LNCaP clone FGC (cell line): ENCODE results near the gene DGKD.

ENCODE experiments used
- DNase-seq: peaks from one replicate; pipeline ENCODE4 v3.0.0-alpha.2; 2011; ENCODE audit warnings: low read depth
- H3K4me3 ChIP-seq: 2 replicates; pipeline ENCODE4 v1.5.1; 2011; ENCODE audit warnings: mild to moderate bottlenecking, low read depth, low read length, control low read depth
- TF ChIP-seq, protein P1 (sequence below): IDR thresholded peaks from 2 replicates; pipeline ENCODE4 v1.5.1; 2012; ENCODE audit warnings: mild to moderate bottlenecking; ENCODE audit not compliant: control insufficient read depth, insufficient read depth; ENCODE audit errors: extremely low read depth

DGKD gene

DNA sequence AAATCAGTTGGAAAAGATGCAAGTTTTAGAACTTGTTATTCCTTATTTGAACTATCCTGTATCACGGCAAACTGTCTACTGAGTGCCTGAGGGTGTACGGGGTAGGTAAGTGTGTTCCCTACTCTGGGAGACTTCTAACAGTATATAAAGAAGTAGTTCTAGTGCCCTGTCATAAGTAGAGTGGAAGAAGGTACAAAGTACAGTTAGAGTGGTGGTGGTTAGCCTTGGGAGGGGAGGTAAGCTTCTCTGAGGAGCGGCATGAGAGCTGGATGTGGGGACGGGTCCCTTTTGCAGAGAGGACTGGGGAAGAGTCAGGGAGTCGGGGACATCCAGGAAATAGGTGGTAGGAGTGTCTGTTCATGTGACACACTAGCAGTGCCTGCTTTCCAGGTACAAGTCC lies 48.5 kb downstream of the DGKD start:
- DNase-seq: no peak
- TF ChIP-seq, protein P1, sequence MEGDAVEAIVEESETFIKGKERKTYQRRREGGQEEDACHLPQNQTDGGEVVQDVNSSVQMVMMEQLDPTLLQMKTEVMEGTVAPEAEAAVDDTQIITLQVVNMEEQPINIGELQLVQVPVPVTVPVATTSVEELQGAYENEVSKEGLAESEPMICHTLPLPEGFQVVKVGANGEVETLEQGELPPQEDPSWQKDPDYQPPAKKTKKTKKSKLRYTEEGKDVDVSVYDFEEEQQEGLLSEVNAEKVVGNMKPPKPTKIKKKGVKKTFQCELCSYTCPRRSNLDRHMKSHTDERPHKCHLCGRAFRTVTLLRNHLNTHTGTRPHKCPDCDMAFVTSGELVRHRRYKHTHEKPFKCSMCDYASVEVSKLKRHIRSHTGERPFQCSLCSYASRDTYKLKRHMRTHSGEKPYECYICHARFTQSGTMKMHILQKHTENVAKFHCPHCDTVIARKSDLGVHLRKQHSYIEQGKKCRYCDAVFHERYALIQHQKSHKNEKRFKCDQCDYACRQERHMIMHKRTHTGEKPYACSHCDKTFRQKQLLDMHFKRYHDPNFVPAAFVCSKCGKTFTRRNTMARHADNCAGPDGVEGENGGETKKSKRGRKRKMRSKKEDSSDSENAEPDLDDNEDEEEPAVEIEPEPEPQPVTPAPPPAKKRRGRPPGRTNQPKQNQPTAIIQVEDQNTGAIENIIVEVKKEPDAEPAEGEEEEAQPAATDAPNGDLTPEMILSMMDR: no peak
- no peak overlapping the region for H3K4me3 ChIP-seq

GRCh38 chr2:233404222-233404621 lies 49.9 kb downstream of the DGKD start:
- H3K4me3 ChIP-seq: no peak overlapping the region
- DNase-seq: no peak
- TF ChIP-seq, protein P1: peak; percentile 54

DNA sequence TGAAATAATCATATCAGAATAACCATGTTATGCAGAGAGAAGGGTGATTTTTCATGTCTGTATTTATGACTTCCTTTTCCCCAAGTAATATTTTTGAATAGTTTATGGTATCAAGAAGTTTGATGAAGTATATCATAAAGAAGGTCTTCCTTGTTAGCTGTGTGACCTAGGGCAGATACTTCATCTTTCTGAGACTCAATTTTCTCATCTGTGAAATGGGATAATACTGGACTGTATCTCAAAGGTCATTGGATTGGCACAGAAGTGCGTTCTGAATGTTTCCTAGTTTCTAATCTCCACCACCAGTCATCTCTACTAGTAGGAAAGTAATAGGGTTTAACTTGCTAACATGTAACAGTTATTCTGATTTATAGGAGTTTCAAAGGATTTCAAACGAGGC lies 52.6 kb downstream of the DGKD start:
- no peak for DNase-seq
- TF ChIP-seq, protein P1: no peak
- H3K4me3 ChIP-seq: no peak overlapping the region

GRCh38 chr2:233407771-233408181 lies 53.5 kb downstream of the DGKD start:
- TF ChIP-seq, protein P1: no peak
- DNase-seq: no peak

GRCh38 chr2:233408366-233409285 lies 54.3 kb downstream of the DGKD start:
- H3K4me3 ChIP-seq: no peak overlapping the region
- no peak for DNase-seq
- TF ChIP-seq, protein P1: no peak

More at GRCh38 chr2:233407771-233408181, 53.5 kb downstream of the DGKD start:
- H3K4me3 ChIP-seq: no peak overlapping the region

DNA sequence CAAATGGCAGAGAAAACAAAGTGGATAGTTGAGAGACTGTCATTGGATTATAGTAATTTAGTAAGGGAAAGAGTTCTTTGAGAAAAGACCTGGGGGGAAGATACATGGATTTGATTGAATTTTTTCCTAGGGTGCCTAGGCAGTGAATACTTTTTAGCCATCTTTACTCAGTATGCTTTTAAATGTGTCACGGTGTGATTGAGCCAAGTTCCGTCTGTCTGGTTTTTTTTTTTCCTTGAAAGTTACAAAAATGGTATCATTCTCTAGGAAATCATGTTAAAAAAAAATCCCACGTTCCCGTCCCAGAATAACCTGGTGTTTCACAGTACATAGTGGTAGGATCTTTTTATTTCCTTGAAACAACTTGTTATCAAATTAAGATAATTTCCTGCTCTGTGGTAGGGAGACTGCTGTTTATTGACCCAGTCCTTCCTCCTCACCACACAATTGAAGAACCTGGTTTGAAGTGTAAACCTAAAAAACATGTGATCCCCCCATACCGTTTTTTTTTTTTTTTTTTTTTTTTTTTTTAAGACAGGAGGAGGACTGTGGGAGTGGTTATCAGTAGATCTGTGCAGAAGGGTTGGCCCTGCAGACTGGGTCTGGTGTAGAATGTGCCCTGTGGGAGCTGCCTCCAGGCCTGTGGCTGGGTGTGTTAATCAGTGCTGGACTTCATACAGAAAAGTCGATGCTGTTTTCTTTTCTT lies 55.1 kb downstream of the DGKD start:
- TF ChIP-seq, protein P1: no peak
- H3K4me3 ChIP-seq: no peak overlapping the region
- no peak for DNase-seq
